Kidney capillary endothelial cell (primary cell): ENCODE results near the gene ELFN2.

Source experiments
- DNase-seq: peaks from one replicate; pipeline ENCODE4 v3.0.0-alpha.2; 2018; ENCODE audit warnings: low spot score

ELFN2 gene

DNA sequence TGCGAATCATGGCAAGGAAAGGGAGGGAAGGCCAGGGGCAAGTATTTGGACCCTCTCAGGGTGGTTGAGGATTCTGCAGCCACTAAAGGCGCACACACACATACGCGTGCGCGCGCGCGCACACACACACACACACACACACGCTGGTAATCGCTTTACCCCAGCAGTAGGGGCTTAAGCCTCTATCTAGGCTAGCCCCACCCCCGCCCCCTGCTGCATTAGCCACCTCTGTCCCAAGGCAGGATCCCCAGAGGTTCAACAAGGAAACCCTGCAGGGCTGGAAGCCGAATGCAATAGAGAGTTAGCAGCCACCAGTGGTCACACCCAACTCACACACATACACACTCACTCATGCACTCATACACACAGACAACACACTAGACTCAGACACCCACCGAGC is 28.6 kb upstream of the ELFN2 start:
- no peak for DNase-seq

DNA sequence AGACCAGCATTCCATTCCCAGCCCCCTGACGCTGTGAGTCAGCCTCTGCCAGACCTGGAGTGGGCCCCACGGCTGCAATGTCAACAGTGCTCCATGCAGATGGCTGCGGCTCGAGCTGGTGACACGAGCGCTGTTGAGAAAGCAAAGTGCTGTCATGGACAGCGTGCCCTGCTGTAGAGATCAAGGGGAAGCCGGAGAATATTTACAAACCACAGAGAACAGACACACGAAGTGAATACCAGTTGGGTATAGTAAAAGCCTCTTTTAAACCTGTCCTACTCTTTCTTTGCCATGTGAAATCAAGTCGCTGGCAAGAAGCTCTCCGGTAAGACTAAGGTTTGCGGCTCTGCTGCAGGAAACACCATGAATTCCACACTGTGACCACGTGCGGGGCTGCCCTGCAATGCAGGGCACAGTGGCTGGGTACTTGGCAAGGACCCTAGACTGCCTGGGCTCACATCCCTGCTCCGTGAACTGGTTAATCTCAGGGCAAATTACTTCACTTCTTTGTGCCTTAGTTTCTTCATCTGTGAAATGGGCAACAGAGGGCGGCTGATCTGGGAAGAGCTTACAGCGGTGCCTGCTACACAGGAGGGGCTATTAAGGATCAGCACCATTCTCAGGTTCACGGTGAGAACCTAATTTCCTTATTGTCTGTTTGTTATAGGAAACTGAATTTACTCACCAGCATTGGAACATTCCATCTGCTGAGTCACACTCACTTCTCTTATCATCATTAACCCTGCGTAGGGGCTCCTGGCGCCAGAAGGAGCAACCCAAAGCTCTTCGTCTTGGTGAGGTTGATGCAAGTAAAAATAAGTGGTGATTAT is 27.8 kb upstream of the ELFN2 start:
- DNase-seq: peak; percentile 76

DNA sequence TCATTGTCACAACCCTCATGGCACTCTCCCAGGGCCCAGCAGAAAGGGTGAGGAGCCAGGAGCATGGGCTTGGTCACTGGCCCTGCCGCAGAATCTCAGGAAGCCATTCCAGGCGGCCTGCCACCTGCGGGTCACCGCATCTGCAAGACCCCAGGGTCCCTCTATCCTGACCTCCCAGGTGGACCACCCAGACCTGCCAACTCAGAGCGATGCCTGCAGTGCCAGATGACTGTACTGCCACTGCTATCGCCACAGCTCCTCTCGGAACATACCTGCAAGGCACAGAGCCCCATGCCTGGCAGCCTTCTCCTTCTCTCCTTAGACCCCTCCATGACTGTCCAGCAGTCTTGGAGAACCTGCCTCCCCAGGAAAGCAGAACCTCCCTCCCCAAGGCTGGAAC is 26.4 kb upstream of the ELFN2 start:
- DNase-seq: no peak

DNA sequence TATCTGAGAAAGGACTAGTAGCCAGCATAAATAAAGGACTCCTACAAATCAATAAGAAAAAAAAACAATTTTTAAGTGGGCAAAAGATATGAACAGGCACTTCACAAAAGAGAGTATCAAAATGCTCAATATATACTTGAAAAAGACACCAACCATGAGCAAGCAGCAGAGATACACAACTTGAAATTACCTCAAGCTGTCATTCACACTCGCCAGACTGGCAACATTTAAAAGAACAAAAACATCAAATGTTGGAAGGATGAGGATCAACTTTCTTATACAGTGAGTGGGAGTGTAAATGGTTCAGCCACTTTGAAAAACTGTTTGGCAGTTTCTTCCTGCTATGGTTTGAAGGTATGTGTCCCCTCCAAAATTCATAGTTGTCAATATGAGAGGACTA is 23.9 kb upstream of the ELFN2 start:
- DNase-seq: no peak

DNA sequence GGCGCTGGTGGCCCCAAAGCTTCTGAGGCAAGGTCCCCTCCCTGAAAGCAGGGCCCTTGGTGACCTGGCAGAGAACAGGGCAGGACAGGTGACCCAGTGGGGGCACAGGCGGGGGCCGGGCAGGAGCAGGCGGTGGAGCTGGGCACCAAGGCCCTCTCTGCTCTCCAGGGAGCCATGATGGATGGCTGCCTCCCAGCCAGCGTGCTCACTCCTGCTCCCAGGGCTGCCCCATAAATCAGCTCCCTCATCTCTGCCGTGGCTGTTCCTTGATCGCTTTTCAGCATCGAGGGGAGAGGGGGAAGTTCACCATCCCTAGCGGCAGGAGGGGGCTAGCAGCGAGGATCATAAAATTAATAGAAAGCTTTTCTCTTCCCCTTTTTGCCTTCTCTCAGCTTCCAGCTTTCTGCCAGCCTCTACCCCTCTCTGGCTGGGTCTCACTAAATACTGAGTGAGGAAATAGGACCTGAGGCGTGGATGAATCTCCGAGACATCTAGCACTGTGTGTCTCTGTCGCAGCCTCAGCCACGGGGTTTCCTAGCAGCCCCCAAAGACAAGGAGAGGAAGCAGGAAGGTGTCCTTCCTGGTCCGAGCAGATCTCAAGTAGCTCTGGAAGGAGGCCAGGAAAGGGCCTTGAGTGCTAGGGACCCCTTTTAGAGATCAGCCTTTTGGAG is 22.2 kb upstream of the ELFN2 start:
- DNase-seq: no peak

DNA sequence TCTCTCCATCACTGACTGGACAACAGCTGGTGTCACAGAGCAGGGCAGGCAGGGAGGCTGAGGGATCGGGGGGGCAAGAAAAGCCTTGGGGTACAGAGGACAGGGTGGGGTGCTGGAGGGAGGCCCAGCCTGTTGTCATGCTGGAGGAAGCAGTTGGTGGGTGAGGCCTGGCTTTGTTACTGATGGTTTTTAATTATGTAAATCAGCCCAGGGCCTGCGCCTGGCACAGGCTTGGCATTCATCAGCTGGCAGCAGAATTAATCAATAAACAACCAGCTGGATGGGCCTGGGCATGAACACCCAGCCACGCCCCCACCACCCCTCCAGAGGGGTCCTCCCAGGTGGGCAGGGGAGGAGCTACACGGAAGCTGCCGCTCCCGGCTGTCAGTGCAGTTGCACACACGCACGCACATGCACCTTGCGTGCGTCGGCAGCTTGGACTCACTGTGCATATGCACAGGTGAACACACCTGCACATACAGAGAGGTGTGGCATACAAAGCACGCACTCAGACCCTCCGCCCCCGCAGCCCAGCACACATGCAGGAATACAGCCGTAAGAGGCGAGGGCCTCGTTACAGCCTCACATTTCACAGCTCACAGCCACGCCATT is 21.3 kb upstream of the ELFN2 start:
- no peak for DNase-seq

DNA sequence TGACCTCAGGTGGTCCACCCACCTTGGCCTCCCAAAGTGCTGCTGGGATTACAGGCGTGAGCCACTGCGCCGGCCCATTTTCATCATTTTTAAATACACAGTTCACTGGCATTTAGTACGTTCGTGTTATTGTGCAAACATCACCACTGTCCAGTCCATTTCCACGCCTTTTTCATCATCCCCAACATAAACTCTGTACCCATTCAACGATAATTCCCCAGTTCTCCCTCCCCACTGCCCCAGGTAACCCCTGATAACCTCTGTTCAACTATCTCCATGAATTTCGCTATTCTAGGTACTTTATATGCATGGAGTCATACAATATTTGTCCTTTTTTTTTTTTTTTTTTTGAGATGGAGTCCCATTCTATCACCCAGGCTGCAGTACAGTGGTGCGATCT is 18.2 kb upstream of the ELFN2 start:
- no peak for DNase-seq

DNA sequence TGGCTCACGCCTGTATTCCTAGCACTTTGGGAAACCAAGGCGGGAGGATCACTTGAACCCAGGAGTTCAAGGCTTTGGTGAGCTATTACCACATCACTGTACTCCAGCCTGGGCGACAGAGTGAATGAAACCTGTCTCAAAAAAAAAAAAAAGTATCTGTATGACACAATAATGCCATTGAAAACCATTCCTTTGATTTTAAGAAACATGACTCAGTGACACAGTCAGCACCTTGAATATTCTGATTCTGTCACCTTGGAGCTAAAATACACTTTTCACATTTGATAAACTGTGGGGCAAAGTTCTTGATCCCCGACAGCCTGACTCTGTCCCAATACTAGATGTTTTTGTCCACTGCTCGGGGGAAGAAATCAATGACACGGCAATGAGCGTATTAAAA is 16.7 kb upstream of the ELFN2 start:
- DNase-seq: no peak

DNA sequence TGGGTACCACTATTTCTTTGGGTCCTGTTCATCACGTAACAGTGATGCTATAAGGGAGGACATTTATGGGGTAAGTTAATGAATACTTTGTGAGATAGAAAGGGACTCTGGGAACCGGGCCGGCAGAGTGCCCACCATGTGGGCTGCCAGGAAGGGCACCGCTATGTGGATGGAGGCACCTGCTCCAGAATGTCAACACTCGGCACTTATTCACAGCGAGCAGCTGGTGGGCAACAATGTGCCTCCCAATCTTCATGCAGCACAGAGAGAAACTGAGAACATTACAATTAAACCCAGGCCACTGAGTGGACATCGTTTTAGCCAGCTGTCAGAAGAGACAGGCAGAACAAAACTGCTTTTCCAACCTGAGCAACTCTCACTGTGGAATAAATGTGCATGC is 15.8 kb upstream of the ELFN2 start:
- no peak for DNase-seq

DNA sequence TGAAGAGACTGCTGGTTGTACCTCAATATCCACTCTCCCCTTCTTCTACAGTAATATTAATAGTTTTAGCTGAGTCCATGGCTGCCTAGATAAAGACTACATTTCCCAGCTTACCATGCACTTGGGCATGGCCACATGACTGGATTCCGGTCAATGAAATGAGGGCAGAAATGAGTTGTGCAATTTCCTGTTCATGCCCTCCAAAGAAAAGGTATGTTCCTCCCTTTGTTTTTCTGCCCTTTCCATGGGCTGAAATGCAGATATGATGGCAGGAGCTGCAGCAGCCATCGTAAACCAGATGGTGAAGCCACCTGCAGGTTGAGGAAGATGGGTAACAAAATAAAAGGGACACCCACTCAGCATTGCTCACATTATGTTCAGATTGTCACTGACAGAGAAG is 15.3 kb upstream of the ELFN2 start:
- DNase-seq: no peak

DNA sequence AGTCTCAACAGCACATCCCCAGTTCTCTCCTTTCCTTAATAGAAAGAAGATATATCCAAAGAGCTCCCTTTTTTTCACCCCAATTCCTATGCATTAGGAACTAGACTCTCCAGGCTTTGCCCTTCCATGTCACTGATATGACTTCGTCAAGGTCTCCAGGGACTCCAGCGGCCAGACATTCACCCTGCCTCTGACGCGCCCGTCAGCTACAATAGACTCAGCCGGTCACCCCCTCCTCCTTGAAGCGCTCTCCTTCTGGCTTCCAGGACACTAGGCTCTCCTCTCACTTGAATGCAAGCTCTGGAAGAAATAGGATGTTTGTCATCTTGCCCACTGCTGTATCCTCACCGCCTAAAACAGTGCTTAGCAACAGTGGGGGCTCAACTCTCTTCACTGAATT is 14.9 kb upstream of the ELFN2 start:
- no peak for DNase-seq

DNA sequence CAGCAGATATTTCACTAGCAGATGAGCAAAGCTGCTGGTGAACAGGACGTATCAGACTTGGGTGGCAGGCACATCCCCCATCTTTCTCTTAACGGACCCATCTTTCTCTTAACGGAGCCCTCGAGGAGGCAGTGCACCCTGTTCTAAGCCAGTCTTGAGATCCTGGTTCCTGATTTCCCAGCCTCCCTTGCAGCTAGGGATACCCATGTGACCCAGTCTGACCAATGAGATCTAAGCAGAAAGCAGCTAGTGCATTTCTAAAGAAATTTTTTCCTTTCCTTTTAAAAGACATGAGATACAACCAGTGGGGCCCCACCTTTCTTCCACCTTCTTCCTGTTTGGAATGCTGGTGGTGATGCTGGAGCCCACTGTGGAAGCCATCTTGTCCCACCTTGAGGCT is 13.6 kb upstream of the ELFN2 start:
- DNase-seq: no peak

DNA sequence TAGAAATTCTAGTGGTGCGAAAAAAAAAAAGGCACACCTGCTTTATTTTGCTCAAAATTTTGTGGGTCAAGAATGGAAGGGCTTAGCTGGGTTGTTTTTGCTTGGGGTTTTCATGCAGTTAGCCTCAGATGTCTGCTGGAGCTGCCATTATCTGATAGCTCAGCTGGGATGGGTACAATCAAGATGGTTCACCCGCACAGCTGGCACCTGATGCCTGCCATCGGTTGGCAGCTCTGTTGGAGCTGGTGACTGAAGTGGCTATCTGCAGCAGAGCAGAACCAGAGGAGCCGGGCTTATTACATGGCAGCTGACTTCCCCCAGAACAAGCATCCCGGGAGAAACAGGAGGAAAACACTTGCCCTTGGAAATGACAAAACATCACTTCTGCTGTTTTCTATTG is 12.1 kb upstream of the ELFN2 start:
- no peak for DNase-seq

DNA sequence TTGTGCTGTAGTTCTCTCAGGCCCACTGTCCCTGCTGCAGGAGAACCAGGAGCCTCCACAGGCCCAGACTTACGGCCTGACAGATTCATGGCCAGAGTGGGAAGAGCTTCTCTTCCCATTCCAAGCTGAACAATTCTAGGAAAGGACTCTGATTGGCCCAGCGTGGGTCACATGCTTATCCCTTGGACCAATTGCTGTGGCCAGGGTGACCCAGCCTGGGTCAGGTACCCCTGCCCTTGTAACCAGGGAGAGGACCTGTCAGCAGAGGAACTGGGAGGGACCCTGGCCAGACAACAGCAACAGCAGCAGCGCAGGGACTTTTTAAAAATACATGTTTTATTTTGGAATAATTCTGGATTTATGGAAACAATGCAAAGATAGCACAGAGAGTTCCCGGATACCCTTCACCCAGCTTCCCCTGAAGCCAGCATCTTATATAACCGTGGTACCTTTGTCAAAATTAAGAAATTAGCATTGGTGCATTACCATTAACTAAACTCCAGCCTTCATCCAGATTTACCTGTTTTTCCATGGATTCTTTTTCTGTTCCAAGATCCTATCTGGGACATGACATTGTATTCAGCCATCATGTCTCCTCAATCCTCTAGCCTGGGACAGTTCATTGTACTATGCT is 8.8 kb upstream of the ELFN2 start:
- no peak for DNase-seq

DNA sequence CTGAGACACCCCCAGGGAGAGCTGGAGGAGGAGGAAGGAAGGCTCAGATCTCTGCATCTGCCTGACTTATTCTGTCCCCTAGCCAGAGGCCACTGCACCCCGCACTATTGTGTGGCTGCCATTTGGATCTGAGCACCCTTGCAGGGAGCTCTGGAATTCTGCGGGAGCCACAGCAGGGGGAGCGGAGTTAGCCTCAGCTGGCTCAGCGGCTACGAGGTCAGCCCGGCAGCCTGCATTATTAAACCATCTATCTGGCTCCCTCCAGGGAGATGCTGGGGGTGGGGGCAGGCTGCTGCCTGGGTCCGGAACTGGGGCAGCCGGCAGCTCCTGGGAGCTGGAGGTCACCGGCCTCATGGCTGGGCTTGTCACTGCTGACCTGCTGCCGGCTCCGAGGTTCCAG is 6.5 kb upstream of the ELFN2 start:
- no peak for DNase-seq

DNA sequence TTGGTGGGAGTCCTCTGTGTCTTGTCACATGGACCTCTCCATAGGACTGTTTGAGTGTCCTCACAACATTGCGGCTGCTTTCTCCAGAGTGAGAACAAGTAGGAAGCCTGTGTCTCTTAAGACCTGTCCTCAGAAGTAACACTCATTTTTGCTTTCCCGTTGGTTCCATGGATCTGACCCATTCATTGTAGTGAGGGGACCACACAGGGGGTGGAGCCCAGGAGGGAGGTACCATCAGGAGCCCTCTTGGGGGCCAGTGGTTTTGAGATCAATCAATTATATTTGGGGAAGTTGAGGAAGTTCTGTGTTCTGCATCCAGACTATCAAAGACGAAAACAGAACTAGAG is 5.4 kb upstream of the ELFN2 start:
- no peak for DNase-seq

DNA sequence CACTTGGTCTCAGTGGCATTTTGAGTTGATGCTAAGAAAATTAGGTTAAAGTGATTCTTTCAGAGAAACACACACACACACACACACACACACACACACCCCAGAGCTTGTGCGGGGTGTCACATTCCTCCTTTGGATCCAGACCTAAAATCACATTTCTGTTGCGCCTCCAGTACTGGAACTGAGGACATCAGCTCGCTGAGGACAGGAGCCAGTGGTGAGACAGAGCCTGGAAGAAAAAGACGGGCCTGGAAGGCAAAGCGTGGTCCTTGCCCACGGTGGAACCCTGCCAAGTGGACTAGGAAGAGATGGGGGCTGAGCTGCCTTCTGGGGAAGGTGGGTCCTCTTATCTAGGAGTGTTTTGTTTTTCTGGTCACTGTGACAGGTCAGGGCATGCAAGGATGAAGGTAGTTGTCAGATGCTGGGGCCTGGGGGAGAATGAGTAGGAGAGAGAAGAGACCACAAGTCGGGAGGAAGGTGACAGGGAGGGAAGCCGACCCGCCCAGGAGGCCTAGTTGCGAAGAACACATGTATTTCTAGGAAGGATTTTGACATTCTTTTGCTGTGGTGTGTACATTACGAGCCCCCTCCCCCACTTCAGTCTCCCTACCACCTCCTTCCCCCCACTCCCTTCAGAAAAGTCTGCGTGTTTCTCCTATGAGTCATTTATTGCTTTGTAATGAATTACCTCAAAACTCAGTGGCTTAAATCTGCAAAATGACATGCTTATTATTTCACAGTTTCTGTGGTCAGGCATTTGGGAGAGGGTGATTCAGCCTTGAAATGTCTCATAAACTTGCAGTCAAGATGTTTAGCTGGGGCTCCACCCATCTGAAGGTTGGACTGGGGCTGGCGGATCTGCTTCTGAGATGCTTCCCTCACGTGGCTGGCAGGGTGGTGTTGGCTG is 4.8 kb upstream of the ELFN2 start:
- DNase-seq: peak; percentile 75

DNA sequence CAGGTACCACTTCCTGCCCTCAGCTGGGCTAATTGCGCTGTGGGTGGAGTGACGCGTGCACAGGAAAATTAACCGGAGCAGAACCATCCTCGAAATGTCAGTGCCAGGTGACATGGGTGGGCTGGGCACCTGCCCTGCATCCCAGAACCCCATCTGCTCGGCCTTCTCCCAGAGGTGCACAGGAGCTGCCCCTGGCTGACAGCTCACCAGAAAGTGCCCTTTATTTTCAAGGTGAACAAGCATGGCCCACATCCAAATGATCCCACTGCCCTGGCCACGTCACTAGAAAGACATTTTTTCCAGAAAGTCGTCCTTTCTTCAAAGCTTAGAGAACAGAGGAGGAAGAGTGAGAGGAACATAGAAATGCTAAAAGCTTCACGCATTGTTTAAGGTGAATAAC is 4.1 kb upstream of the ELFN2 start:
- DNase-seq: no peak

DNA sequence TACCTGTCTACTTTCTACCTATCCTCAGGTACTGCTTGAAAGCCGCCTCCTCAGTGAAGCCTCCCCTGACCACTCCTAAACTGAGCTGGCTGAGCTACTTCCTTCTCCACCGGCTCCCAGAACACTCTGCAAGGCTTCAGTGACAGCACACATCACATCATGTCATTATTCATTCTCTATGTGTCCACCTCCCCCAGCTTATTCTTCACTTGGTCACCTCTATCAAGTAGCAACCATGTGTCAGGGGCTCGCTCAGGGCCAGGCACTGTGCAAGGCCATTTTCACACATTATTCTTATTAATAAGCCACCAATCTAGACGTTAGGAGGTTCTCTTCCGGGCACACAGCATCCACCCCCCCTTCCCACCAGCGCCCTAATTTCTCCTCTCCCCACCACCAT is 3.7 kb upstream of the ELFN2 start:
- DNase-seq: no peak

DNA sequence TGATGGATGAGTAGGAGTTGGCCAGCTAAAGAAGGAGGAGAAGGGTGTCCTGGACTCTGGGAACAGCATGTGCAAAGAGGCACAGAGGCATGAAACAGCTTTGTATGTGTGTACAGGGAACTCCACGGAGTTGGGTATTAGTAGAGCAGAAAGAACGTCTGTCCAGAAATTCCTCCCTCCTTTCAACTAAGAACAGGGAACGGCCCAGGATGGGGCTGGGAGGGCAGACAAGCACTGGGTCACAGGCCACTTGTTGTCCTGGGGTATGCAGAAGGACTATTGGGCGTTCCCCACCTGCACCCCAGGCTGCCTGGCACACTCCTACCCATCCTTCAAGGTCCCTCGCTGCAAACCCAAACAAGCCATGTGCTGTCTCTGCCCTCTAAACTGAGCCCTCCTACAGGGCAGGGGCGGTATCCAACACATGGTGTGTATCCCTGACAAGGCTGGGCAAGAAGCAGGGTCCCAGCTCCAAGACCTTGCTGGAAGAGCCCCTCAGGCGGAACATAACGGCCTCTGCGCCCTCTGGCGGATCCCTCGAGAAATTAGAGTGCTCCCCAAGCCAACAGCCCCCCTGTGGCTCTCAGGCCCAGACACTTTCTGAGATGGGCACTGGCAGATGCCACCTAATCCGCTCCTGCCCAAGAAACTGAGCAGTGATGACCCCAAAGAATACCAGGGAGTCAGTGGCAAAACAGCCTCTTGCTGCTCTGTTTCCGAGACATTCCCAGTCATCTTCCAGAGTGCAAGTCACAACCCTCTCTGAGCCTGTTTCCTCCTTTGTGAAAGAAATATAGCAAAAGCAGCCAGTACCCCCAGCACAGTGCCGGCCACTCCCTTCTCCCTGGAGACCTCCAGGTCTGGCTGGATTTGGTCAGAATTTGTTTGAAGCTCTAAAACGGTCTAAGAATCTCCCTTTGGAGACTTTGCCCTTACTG is 1.6 kb upstream of the ELFN2 start:
- DNase-seq: peak; percentile 23
